Measurements from ENCODE around the gene HAUS8.

- TF ChIP-seq HBP1 (CRISPR knock-in tag; IDR thresholded peaks at IDR 0.05; ENCODE audit: low read depth) = no peak
- no peak for TF ChIP-seq TFAP4 (IDR thresholded peaks at IDR 0.05; ENCODE audit: borderline replicate concordance, low read depth)
- no peak for TF ChIP-seq ZNF660 (CRISPR knock-in tag; IDR thresholded peaks at IDR 0.05; ENCODE audit: borderline replicate concordance, low read depth)
- no peak for TF ChIP-seq CTCF (CRISPR knock-in tag; IDR thresholded peaks at IDR 0.05)
- no peak for TF ChIP-seq FOXA1 (IDR thresholded peaks at IDR 0.05)
- no peak for TF ChIP-seq FOXA1 (CRISPR knock-in tag; IDR thresholded peaks at IDR 0.05)
- TF ChIP-seq ZSCAN12 (CRISPR knock-in tag; IDR thresholded peaks at IDR 0.05) = no peak
- no peak for TF ChIP-seq CBX2 (IDR thresholded peaks at IDR 0.05; ENCODE audit: low read depth, low read length)
- no peak for TF ChIP-seq CBX2 (CRISPR knock-in tag; IDR thresholded peaks at IDR 0.05; ENCODE audit: low read depth)
- TF ChIP-seq BHLHE40 (IDR thresholded peaks at IDR 0.05; ENCODE audit: low read length) = no peak
- TF ChIP-seq SP1 (IDR thresholded peaks at IDR 0.05) = no peak
- no peak for TF ChIP-seq SP1 (CRISPR knock-in tag; IDR thresholded peaks at IDR 0.05)
- TF ChIP-seq MED8 (CRISPR knock-in tag; IDR thresholded peaks at IDR 0.05; ENCODE audit: insufficient replicate concordance) = no peak
- no peak for TF ChIP-seq SETDB1 (CRISPR knock-in tag; IDR thresholded peaks at IDR 0.05; ENCODE audit: borderline replicate concordance)
- TF ChIP-seq ARID5B (CRISPR knock-in tag; IDR thresholded peaks at IDR 0.05) = no peak
These were observed 39.2 kb upstream of the HAUS8 start for GRCh38 chr19:17114414-17114831.

Measured in HepG2 (cell line).